Stomach (tissue), 4 donors: ENCODE data around the gene CREB5.

ENCODE experiments used
- POLR2A ChIP-seq, 4 donors: fragments of 450-650 bp; IDR thresholded peaks; one replicate each; pipeline ENCODE4 v1.6.1; 2016; ENCODE audit warnings: antibody characterized with exemption in 4 of 4, control low read depth in 2 of 4, mild to moderate bottlenecking in 1 of 4, moderate library complexity in 1 of 4
- TF ChIP-seq, protein P1 (sequence below), 7 experiments: fragments of 450-650 bp in 4 of 7; fragments of 200-600 bp in 3 of 7; sonication (generic) in 3 of 7; IDR thresholded peaks; one replicate each; pipeline ENCODE4 v1.5.1; 2016 to 2019; ENCODE audit warnings: antibody characterized with exemption in 7 of 7, control low read depth in 2 of 7, mild to moderate bottlenecking in 1 of 7

DNA sequence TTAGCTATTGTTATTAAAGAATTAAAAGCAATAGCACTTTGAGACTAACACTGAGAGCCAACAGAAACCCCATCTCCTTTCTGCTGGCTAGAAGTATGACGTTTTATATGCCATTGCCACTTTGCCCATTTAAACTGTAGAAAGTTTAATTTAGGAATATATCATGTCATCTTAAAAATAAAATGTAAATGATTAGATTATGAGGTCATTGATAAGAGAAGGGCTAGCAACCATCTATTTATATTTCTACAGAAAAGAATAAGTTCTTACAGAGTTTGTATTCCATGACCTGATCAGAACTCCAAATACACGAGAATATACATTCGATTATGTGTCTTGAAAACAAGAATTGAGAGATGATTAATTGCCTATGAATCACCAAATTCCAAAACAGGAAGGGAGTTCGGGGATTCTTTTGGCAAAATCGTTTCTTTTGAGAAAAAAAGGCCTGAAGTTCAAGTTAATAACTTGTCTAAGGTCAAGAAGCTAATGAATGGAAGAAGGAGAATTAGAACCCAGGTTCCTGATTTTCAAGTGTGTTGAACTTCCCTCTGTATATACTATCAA, 318.9 kb downstream of the CREB5 start:
- TF ChIP-seq, protein P1, sequence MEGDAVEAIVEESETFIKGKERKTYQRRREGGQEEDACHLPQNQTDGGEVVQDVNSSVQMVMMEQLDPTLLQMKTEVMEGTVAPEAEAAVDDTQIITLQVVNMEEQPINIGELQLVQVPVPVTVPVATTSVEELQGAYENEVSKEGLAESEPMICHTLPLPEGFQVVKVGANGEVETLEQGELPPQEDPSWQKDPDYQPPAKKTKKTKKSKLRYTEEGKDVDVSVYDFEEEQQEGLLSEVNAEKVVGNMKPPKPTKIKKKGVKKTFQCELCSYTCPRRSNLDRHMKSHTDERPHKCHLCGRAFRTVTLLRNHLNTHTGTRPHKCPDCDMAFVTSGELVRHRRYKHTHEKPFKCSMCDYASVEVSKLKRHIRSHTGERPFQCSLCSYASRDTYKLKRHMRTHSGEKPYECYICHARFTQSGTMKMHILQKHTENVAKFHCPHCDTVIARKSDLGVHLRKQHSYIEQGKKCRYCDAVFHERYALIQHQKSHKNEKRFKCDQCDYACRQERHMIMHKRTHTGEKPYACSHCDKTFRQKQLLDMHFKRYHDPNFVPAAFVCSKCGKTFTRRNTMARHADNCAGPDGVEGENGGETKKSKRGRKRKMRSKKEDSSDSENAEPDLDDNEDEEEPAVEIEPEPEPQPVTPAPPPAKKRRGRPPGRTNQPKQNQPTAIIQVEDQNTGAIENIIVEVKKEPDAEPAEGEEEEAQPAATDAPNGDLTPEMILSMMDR (IDR thresholded peaks at IDR 0.05), result no peak
- TF ChIP-seq POLR2A (IDR thresholded peaks at IDR 0.05), result no peak
